GM12891 (cell line): ENCODE results near the gene MYL10.

Experiments used
- POLR2A ChIP-seq: IDR thresholded peaks from 2 replicates; pipeline ENCODE4 v1.6.1; 2011; ENCODE audit warnings: low read depth, low read length, control low read depth
- POLR2AphosphoS5 ChIP-seq: IDR thresholded peaks from 2 replicates; pipeline ENCODE4 v1.6.1; 2011; ENCODE audit warnings: low read depth, low read length, control low read depth

DNA sequence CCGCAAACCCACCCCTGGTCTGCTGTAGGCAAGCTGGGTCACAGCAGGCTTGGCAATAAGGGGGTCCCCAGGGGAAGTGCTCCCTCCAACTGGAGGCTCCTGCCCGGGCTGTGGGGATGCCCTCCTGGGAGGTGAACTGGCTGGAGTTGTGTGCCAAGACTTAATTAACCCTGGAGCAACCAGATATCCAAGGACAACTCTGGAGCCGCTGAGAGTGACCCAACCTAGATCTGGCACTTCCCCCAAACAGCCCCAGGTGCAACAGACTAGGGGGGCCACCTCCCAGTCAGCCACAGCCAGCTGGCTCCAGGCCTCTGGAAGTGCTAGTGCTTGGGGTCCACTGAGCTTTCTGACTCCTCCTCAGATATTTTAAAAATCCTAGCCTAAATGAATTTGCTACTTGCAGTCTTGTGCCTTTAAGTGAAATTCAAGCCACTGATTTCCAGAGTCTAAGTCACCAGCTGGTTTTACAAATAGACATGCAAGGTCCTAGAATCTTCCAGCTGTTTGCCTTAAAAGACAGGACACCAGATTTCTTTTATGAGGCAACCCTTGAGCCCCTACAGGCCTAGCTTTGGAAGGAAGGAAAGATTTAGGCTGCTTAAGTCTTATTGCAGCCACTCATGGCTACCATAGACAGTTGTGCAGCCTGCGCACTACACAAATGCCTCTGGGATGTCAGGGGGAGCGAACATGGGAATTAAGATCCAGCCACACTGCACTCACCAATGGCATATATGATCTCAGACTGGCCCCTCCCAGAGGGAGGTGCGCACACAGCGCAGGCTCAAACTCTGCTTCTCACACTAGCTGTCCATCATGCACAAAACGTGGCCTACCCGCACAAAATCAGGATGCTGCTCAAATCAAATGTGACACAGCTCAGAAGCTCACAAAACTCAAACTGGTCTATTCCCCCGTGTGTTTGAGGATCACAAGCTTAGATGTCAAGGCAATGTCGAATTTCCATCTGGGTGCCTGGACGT lies 42.6 kb upstream of the MYL10 start:
- TF ChIP-seq POLR2AphosphoS5 (no peak), POLR2A (no peak)
